ENCODE measurements around the gene AMPD3.

GRCh38 chr11:10480760-10481159, 25.7 kb downstream of the AMPD3 start:
- TF ChIP-seq CTCF (conservative IDR thresholded peaks at IDR 0.05) (no peak), ZFX (IDR thresholded peaks at IDR 0.05) (no peak)

All from C4-2B (cell line).